Activated T-cell treated with anti-CD3 and anti-CD28 coated beads for 24 hours (primary cell): ENCODE data around the gene GSG1L2.
"Not testable (repeated sequence)": the region's sequence is repeated elsewhere in the genome, so short reads cannot be mapped to it uniquely, and the experiment has no call there.

Source experiments
- DNase-seq: peaks from one replicate; pipeline ENCODE4 v3.0.0-alpha.2; 2020; ENCODE audit warnings: low read depth

The GSG1L2 gene

GRCh38 chr17:9790316-9790715, 31.6 kb downstream of the GSG1L2 start:
- DNase-seq: no peak

DNA sequence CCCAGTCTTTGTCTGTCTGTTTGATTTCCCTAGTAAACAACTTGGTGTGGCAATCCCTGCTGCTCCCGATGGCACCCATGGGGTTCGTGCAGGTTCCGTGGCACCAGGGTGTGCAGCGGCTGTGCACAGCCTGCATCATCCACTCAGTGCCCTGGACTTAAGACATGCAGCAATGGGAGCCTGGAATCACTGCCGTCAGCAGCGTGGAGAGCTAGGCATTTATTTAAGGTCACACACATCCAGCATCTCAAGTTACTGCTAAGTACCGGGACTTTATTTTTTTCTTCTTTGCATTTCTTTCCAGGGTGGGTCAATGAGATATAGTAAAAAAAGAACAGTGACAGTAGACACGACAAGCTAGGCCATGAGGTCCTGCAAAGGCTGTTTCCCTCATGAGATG, 33.3 kb downstream of the GSG1L2 start:
- no peak for DNase-seq

GRCh38 chr17:9784544-9784943, 37.3 kb downstream of the GSG1L2 start:
- DNase-seq: no peak

DNA sequence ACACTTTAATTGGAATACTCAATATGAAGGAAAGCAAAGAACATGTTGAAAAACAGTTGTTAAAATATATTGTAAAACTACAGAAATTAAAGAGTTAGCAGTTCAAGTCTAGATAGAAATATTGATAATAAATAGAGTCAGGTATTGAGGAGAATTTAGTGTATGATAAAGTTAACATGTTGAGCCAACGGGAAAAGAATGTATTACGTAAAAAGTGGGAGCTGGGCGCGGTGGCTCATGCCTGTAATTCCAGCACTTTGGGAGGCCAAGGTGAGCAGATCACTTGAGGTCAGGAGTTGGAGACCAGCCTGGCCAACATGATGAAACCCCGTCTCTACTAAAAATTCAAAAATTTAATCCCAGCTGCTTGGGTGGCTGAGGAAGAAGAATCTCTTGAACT, 38.4 kb downstream of the GSG1L2 start:
- DNase-seq: not testable (repeated sequence)

DNA sequence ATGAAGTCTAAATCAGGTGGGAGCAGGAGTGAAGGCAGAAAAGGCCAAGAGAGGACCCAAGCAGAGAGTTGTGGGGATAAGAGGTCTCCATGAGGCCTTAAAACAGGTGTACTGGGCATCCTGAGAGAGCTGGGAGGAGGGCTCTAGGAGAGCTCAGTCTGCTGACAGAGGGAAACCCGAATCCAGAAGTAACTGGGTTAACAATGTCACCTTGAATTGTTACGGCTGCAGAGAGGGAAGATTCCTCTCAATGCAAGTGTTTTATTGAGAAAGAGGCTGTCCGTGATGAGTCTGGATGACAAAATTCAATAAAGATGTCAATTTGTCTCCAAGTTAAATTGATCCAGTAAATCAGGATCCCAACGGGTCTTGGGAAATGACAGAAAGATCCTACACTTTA, 38.8 kb downstream of the GSG1L2 start:
- no peak for DNase-seq

DNA sequence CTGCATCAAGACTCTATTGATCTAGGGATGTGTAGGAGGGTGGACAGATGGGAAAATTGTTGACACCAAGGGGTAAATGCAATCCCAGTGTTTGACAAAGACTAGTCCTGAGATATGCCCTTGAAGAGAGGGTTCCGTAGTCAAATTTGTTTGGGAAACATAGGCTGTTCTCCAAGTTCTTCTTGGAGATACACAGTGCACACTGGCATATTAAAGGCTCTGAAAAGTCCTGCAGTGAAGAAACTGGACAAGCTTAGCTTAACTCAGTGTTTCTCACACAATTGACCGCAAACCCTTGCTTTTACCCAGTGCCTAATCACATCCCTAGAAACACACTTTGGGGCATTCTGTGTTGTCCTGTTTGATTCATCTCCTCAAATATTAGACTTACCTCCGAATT, 41.3 kb downstream of the GSG1L2 start:
- no peak for DNase-seq

DNA sequence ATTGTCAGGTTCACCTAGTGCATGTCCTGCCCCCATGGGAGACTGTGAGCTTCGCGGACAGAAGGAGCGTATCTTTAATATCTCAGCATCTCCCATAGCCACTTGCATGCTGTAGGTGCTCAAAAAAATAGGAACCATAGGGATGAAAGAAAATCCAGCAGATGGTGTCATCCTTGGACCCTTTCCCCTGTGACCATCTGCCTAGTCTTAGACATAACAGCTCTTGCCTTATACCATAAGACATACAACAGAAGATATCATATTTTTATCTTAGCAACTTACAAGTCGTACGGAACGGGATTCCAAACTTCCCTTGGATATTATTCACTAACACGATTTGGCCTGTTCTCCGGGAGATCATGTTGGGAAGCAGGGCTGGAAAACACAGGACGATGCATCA, 45.0 kb downstream of the GSG1L2 start:
- no peak for DNase-seq

GRCh38 chr17:9772658-9773057, 49.2 kb downstream of the GSG1L2 start:
- DNase-seq: no peak

- DNase-seq: no peak
These were observed 50.4 kb downstream of the GSG1L2 start for GRCh38 chr17:9771465-9771864.

DNA sequence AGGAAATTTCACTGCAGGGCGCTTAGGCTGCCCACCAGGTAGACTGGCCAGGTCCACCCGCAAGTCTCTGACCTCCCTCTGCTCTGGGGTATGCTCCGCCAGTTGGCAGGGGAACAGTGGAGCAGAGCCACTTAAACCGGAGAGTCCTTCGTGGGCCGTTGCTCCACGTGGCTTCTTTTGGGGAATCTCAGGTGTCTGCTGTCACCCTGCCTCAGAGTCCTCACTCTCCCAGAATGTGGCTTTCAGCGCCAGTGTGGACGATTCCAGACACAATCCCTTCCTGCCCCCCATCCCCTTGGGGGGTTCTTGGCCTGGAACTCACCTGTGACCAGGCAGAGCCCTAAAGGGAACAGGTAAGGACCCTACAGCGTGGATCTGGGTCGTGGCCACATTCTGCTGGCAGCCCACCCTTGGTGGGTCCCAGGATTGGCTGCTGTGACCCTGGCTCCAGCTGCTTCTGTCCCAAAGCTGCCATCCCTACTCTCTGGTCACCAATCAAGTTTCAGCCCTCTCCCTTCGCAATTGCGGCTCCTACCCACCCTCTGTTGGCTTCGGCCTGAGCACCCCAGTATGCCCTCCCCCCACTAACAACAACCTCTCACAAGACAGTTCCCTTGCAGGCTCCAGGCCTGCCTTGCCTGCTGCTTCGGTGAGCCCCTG, 52.7 kb downstream of the GSG1L2 start:
- no peak for DNase-seq

DNA sequence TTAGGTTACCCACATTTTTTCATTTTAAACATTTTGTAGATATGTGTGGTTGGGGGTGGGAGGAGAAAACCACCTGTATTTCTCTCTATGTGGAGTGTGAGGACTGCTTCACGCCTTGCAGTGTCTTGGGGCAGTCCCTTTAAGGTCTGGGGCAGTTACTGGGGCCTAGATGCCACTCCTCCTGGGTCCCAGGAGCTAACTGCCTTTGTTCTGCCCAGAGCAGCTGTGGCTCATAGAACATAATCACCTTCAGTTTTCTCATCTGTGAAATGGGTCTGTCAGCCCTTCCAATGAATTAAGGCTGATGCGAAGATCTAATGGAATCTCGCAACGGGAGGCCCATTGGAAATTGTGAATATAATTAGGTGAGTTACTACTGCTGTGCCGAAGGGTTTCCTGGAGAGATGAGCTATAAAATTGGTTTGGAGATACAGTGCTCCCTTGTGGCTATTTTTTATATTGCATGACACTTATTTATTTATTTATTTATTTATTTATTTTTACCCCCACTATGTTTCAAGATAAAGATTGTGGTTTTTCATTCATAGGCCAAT, 53.4 kb downstream of the GSG1L2 start:
- no peak for DNase-seq

- no peak for DNase-seq
These were observed 54.4 kb downstream of the GSG1L2 start for GRCh38 chr17:9767432-9767991.

DNA sequence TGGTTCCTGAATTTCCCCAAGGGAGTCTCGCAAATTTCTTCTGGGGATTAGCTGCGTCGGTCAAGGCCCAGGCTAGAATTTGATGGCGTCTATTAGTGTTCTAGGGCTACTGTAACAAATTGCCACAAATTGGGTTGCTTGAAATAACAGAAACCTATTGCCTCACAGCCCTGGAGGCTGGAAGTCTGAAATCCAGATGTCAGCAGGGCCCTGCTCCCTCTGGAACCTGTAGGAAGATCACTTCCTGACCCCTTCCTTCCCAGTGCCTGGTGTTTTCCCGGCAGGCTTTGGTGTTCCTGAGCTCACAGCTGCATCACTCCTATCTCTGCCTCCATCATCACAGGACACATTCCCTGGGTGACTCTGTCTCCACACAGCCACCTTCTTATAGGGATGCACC, 54.9 kb downstream of the GSG1L2 start:
- DNase-seq: no peak

- DNase-seq: no peak
These were observed 56.6 kb downstream of the GSG1L2 start for GRCh38 chr17:9765322-9765721.

GRCh38 chr17:9763643-9764042, 58.2 kb downstream of the GSG1L2 start:
- DNase-seq: no peak

DNA sequence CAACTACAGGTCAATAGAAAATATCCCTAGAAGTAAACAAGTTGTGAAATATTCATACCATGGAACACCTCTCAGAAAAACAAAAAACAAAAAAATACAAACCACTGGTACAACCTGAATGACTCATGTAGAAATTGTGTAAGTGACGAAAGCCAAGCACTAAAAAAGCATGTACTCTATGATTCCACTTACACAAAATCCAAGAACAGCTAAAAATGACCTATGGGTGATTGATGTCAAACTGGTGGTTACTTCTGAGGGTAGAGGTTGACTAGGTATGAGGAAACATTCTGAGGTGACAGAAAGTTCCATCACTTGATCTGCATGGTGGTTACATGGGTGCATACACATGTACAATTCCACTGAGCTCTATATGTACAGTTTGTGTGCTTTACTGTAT, 61.6 kb downstream of the GSG1L2 start:
- no peak for DNase-seq

DNA sequence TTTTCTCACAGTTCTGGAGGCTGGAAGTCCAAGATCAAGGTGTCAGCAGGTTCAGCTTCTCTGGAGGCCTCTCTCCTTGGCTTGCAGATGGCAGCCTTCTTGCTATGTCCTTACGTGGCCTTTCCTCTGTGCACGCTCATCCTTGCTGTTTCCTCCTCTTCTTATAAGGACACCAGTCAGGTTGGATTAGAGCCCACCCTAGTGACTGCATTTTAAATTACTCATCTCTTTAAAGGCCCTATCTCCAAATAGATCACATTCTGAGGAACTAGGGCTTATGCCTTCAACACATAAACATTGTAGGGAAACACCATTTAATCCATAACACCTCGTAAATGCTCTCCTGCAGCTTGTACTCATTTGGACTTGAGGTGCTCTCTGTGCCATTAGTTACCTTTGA, 66.8 kb downstream of the GSG1L2 start:
- DNase-seq: no peak
